ENCODE measurements around the gene TSHZ2. TPM values are rescaled to one million over a fixed set of nuclear protein-coding genes. Genes with fewer than 3 reads are reported as not detected.

Gene TSHZ2
- total RNA-seq, 2 experiments from 2014 or later: 0.38 to 0.54 TPM

GRCh38 chr20:53044296-53044695 is 72.1 kb downstream of the TSHZ2 start:
- ATAC-seq (no peak), DNase-seq (no peak)
- no peak overlapping the region for H3K27ac Mint-ChIP-seq
- ChIA-PET CTCF (no interaction called here), POLR2A (interaction anchor here (0.5 kb wide), 1 partner anchor 1169 kb away, joined by 4 read pairs; no protein-coding TSS in a partner anchor)
- H3K4me3 Mint-ChIP-seq: no peak overlapping the region
- H3K4me1 Mint-ChIP-seq (ENCODE audit: low read depth): no peaks in the 10 kb centered on the region
- H3K36me3 Mint-ChIP-seq (ENCODE audit: low read depth): no peaks in the 10 kb centered on the region
- intact Hi-C loops (cut with micrococcal nuclease): no loop called here
- TF ChIP-seq, protein P1, sequence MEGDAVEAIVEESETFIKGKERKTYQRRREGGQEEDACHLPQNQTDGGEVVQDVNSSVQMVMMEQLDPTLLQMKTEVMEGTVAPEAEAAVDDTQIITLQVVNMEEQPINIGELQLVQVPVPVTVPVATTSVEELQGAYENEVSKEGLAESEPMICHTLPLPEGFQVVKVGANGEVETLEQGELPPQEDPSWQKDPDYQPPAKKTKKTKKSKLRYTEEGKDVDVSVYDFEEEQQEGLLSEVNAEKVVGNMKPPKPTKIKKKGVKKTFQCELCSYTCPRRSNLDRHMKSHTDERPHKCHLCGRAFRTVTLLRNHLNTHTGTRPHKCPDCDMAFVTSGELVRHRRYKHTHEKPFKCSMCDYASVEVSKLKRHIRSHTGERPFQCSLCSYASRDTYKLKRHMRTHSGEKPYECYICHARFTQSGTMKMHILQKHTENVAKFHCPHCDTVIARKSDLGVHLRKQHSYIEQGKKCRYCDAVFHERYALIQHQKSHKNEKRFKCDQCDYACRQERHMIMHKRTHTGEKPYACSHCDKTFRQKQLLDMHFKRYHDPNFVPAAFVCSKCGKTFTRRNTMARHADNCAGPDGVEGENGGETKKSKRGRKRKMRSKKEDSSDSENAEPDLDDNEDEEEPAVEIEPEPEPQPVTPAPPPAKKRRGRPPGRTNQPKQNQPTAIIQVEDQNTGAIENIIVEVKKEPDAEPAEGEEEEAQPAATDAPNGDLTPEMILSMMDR (IDR thresholded peaks at IDR 0.05): no peak
- no peaks in the 10 kb centered on the region for H3K9me3 Mint-ChIP-seq
- H3K27me3 Mint-ChIP-seq: no peaks in the 10 kb centered on the region

GRCh38 chr20:53045941-53046340 is 73.8 kb downstream of the TSHZ2 start:
- ChIA-PET CTCF (no interaction called here), POLR2A (no interaction called here)
- intact Hi-C loops (cut with micrococcal nuclease): no loop called here
- DNase-seq (no peak), ATAC-seq (no peak)
- no peaks in the 10 kb centered on the region for H3K9me3 Mint-ChIP-seq
- TF ChIP-seq, protein P1 (IDR thresholded peaks at IDR 0.05): no peak
- H3K4me3 Mint-ChIP-seq: no peak overlapping the region
- no peaks in the 10 kb centered on the region for H3K27me3 Mint-ChIP-seq
- H3K27ac Mint-ChIP-seq: no peak overlapping the region
- H3K36me3 Mint-ChIP-seq (ENCODE audit: low read depth): no peaks in the 10 kb centered on the region
- H3K4me1 Mint-ChIP-seq (ENCODE audit: low read depth): no peaks in the 10 kb centered on the region

DNA sequence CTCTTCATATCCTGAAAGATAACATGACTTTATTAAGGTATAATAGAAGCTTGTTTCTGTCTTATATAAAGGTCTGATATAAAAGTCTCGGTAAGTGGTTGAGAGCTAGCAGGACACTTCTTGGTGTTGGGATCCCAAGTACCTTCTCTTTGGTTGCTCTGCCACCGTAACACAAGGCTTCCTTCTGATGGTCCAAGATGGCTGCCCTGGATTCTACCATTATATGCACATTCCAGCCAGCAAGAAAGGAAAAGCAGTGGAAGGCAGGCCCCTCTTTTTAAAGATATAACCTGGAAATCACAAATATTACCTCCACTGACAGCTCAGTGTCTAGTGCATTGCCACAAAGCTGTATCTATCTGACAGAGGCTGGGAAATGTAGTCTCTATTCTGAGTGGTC is 75.0 kb downstream of the TSHZ2 start:
- no peak for ATAC-seq
- POLR2A ChIA-PET: no interaction called here
- Mint-ChIP-seq H3K27ac (no peak overlapping the region), H3K27me3 (no peaks in the 10 kb centered on the region), H3K9me3 (no peaks in the 10 kb centered on the region), H3K4me3 (no peak overlapping the region), H3K4me1 (ENCODE audit: low read depth) (no peaks in the 10 kb centered on the region), H3K36me3 (ENCODE audit: low read depth) (no peaks in the 10 kb centered on the region)
- CTCF ChIA-PET: no interaction called here
- no peak for DNase-seq
- intact Hi-C loops (cut with micrococcal nuclease): no loop called here
- TF ChIP-seq, protein P1 (IDR thresholded peaks at IDR 0.05): no peak

DNA sequence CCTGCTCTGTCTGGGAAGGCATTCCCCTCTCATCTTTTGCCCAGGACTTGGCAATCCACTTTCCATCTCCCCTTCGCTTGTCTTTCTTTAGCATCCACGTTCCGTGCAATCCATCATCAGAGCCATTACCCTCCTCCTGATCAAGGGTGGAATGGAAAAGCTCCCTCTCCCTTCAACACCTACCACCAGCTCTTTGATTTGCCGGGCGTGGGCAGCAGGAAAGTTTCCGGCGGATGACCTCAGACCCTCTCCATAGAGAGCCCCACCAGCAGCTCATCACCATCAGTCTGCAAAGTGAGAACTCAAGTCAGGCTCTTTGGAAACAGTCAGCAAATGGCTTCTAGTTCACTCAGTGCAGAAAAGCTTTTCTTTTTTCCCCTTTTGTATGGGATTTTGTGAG is 76.2 kb downstream of the TSHZ2 start:
- Mint-ChIP-seq H3K36me3 (ENCODE audit: low read depth) (no peaks in the 10 kb centered on the region), H3K27ac (no peak overlapping the region), H3K4me1 (ENCODE audit: low read depth) (no peaks in the 10 kb centered on the region), H3K27me3 (no peaks in the 10 kb centered on the region), H3K9me3 (no peaks in the 10 kb centered on the region), H3K4me3 (no peak overlapping the region)
- intact Hi-C loops (cut with micrococcal nuclease): no loop called here
- TF ChIP-seq, protein P1 (IDR thresholded peaks at IDR 0.05): no peak
- DNase-seq: no peak
- ChIA-PET CTCF (no interaction called here), POLR2A (no interaction called here)
- ATAC-seq: no peak

GRCh38 chr20:53050338-53050737 is 78.2 kb downstream of the TSHZ2 start:
- no peak overlapping the region for H3K4me3 Mint-ChIP-seq
- no peaks in the 10 kb centered on the region for H3K36me3 Mint-ChIP-seq (ENCODE audit: low read depth)
- ATAC-seq: no peak
- CTCF ChIA-PET: interaction anchor here (1.0 kb wide), 1 partner anchor 348 kb away, joined by 4 read pairs; no protein-coding TSS in a partner anchor
- H3K9me3 Mint-ChIP-seq: no peaks in the 10 kb centered on the region
- H3K27ac Mint-ChIP-seq: no peak overlapping the region
- no peaks in the 10 kb centered on the region for H3K4me1 Mint-ChIP-seq (ENCODE audit: low read depth)
- DNase-seq: no peak
- no peaks in the 10 kb centered on the region for H3K27me3 Mint-ChIP-seq
- TF ChIP-seq, protein P1 (IDR thresholded peaks at IDR 0.05): no peak
- POLR2A ChIA-PET: interaction anchor here (0.9 kb wide), 1 partner anchor 16 kb away, joined by 3 read pairs; no protein-coding TSS in a partner anchor
- intact Hi-C loops (cut with micrococcal nuclease): no loop called here
